HEK293T (cell line): ENCODE data around the gene PCGF3.
"Not testable (repeated sequence)": the region's sequence is repeated elsewhere in the genome, so short reads cannot be mapped to it uniquely, and the experiment has no call there.

ENCODE experiments used
- CTCF ChIA-PET: fragments of 350-600 bp; formaldehyde crosslinking; extraction: SDS; loops from one replicate; lab custom pipeline; 2021; ENCODE audit warnings: antibody characterized with exemption, inconsistent platforms; lab: Yijun Ruan, JAX
- POLR2A ChIA-PET: fragments of 350-600 bp; formaldehyde crosslinking; extraction: SDS; loops from one replicate; lab custom pipeline; 2020; ENCODE audit warnings: antibody characterized with exemption, inconsistent platforms; lab: Yijun Ruan, JAX
- DNase-seq: peaks from one replicate; pipeline ENCODE4 v3.0.0; 2012; ENCODE audit warnings: mixed read lengths; ENCODE audit errors: extremely low spot score
- BHLHE40 ChIP-seq: fragments of 450-650 bp; IDR thresholded peaks from 2 replicates; pipeline ENCODE4 v1.6.1; 2016; ENCODE audit warnings: mild to moderate bottlenecking, moderate library complexity, borderline replicate concordance
- CTBP1 ChIP-seq: fragments of 450-650 bp; IDR thresholded peaks from 2 replicates; pipeline ENCODE4 v1.6.1; 2016; ENCODE audit warnings: borderline replicate concordance
- ELF4 ChIP-seq: fragments of 450-650 bp; IDR thresholded peaks from 2 replicates; pipeline ENCODE4 v1.6.1; 2017; ENCODE audit warnings: antibody characterized with exemption
- FOXA1 ChIP-seq: fragments of 450-650 bp; IDR thresholded peaks from 2 replicates; pipeline ENCODE4 v1.6.1; 2016; ENCODE audit warnings: mild to moderate bottlenecking
- FOXK2 ChIP-seq: fragments of 450-650 bp; IDR thresholded peaks from 2 replicates; pipeline ENCODE4 v1.6.1; 2016; ENCODE audit warnings: mild to moderate bottlenecking
- FOXM1 ChIP-seq: fragments of 450-650 bp; IDR thresholded peaks from 2 replicates; pipeline ENCODE4 v1.6.1; 2017; ENCODE audit warnings: mild to moderate bottlenecking, borderline replicate concordance
- HDGF ChIP-seq: fragments of 450-650 bp; IDR thresholded peaks from 2 replicates; pipeline ENCODE4 v1.6.1; 2017; ENCODE audit warnings: antibody characterized with exemption, borderline replicate concordance
- L3MBTL2 ChIP-seq: fragments of 450-650 bp; conservative IDR thresholded peaks from 2 replicates; pipeline ENCODE4 v1.6.1; 2016; ENCODE audit warnings: mild to moderate bottlenecking
- LEF1 ChIP-seq: fragments of 450-650 bp; IDR thresholded peaks from 2 replicates; pipeline ENCODE4 v1.6.1; 2017; ENCODE audit warnings: mild to moderate bottlenecking, borderline replicate concordance
- NFRKB ChIP-seq: fragments of 450-650 bp; IDR thresholded peaks from 2 replicates; pipeline ENCODE4 v1.6.1; 2016; ENCODE audit warnings: mild to moderate bottlenecking, moderate library complexity
- PKNOX1 ChIP-seq: fragments of 450-650 bp; IDR thresholded peaks from 2 replicates; pipeline ENCODE4 v1.6.1; 2016
- SP1 ChIP-seq: fragments of 450-650 bp; IDR thresholded peaks from 2 replicates; pipeline ENCODE4 v1.6.1; 2017
- SUZ12 ChIP-seq: fragments of 450-650 bp; IDR thresholded peaks from 2 replicates; pipeline ENCODE4 v1.6.1; 2016; ENCODE audit warnings: mild to moderate bottlenecking
- TARDBP ChIP-seq: fragments of 450-650 bp; IDR thresholded peaks from 2 replicates; pipeline ENCODE4 v1.6.1; 2016
- ZNF384 ChIP-seq: fragments of 450-650 bp; IDR thresholded peaks from 2 replicates; pipeline ENCODE4 v1.6.1; 2016

PCGF3 gene

DNA sequence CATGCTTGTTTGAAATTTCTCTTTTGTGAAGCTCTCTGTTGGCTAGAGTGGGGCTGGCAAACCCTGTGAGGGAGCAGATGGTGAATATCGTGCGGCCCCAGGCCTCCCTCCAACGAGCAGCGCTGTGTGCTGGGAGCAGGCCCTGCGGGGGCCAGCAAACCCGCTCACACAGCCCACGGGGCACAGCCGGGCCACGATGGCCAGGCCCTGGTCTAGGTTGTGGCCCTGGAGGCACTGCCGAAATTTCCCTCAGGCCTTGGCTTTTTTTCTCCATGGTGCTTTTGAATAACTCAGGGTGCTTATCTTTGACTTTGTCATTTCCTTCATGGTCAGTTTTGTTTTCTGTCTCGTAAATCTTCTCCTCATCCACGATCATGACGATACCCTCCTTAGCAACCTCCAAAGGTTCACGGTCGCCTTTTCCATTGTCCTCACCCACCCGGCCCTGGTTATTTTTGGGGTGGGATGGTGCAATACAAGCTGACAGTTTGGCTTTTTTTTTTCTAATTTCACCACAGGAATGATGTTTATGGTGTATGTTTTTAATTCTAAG, 20.7 kb downstream of the PCGF3 start:
- TF ChIP-seq BHLHE40 (no peak), TARDBP (no peak), FOXK2 (no peak), LEF1 (no peak), HDGF (no peak), L3MBTL2 (no peak), PKNOX1 (no peak), ELF4 (no peak), NFRKB (no peak), ZNF384 (no peak)
- ChIA-PET POLR2A (no interaction called here), CTCF (no interaction called here)

DNA sequence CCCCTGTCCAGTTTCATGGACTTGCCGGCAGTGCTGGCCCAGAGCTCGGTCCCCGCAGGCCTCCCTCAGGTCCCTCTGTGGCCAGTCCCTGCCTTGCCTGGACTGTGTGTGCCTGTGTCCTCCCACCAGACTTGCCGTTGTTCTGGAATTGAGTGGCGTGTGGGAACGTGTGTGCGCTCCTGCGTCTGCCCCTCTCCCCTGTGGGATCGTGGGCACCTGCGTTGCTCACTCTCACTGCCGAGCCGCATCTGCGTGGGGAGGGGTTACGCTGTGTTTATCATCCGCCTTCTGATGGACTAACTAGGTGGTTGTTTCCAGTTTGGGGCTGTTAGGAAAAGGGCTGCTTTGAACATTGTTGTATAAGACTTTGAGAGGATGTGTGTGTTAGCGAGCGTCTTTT, 21.2 kb downstream of the PCGF3 start:
- DNase-seq = no peak
- CTCF ChIA-PET = no interaction called here
- POLR2A ChIA-PET = no interaction called here
- TF ChIP-seq PKNOX1 (no peak), FOXM1 (no peak), SUZ12 (no peak), NFRKB (no peak), BHLHE40 (no peak)

More for the DNA sequence above, 20.7 kb downstream of the PCGF3 start:
- no peak for DNase-seq

DNA sequence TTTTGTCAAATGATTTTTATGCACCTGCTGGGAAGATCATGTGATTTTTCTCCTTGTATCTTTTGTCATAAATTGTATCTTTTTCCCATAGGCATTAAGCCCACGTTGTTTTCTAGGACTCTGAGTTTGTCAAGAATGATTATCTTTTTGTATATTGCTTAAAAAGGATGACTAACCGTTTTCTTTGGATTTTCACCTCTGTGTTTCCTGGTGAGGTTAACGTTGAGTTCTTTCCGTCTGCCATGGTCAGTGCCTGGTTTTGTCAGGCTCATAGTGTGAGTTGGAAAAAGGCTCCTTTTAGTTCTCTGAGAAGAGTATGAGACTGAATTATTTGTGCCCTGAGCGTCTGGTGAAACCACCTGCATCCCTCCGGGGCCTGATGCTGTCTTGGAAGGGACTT, 21.9 kb downstream of the PCGF3 start:
- DNase-seq = no peak
- ChIA-PET CTCF (no interaction called here), POLR2A (no interaction called here)
- TF ChIP-seq FOXM1 = no peak
- no peak for TF ChIP-seq HDGF
- TF ChIP-seq ZNF384 = no peak
- TF ChIP-seq FOXK2 = no peak
- no peak for TF ChIP-seq CTBP1
- TF ChIP-seq BHLHE40 = no peak
- TF ChIP-seq FOXA1 = no peak
- no peak for TF ChIP-seq SUZ12
- TF ChIP-seq TARDBP = no peak
- no peak for TF ChIP-seq PKNOX1
- TF ChIP-seq LEF1 = no peak
- no peak for TF ChIP-seq NFRKB
- no peak for TF ChIP-seq SP1

- TF ChIP-seq TARDBP = no peak
- no peak for TF ChIP-seq LEF1
- TF ChIP-seq HDGF = no peak
- TF ChIP-seq SP1 = no peak
- no peak for TF ChIP-seq FOXM1
- TF ChIP-seq SUZ12 = no peak
- no peak for TF ChIP-seq L3MBTL2
- no peak for TF ChIP-seq NFRKB
- TF ChIP-seq FOXA1 = no peak
- TF ChIP-seq CTBP1 = no peak
- no peak for TF ChIP-seq ZNF384
- TF ChIP-seq FOXK2 = no peak
- TF ChIP-seq ELF4 = no peak
- no peak for TF ChIP-seq BHLHE40
- ChIA-PET POLR2A (no interaction called here), CTCF (no interaction called here)
- no peak for DNase-seq
Measured at GRCh38 chr4:729336-730315, 24.0 kb downstream of the PCGF3 start.

GRCh38 chr4:730511-730910, 24.9 kb downstream of the PCGF3 start:
- TF ChIP-seq BHLHE40 (no peak), ZNF384 (no peak)

GRCh38 chr4:730946-731904, 25.6 kb downstream of the PCGF3 start:
- DNase-seq, CTCF ChIA-PET, POLR2A ChIA-PET: not testable (repeated sequence)

More at GRCh38 chr4:730511-730910, 24.9 kb downstream of the PCGF3 start:
- POLR2A ChIA-PET = no interaction called here
- no peak for DNase-seq
- CTCF ChIA-PET = no interaction called here

DNA sequence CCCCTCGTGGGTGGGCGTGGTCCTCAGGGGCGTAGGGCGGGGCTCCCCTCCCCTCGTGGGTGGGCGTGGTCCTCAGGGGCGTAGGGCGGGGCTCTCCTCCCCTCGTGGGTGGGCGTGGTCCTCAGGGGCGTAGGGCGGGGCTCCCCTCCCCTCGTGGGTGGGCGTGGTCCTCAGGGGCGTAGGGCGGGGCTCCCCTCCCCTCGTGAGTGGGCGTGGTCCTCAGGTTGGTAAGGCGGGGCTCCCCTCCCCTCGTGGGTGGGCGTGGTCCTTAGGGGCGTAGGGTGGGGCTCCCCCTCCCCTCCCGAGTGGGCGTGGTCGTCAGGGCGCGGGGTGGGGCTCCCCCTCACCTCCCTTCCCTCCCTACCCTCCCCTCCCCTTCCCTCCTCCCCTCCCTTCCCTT, 26.3 kb downstream of the PCGF3 start:
- DNase-seq, CTCF ChIA-PET, POLR2A ChIA-PET: not testable (repeated sequence)
